ENCODE results near the gene ZCCHC14. TPM values are rescaled to one million over a fixed set of nuclear protein-coding genes. Genes with fewer than 3 reads are reported as not detected.

Gene ZCCHC14
- total RNA-seq, 4 donors from 2014 or later = 23.0 to 70.0 (median 27.6) TPM

- Histone ChIP-seq H3K36me3 (no peaks in the 10 kb centered on the region), H3K27me3 (no peaks in the 10 kb centered on the region), H3K4me1 (peaks cover 18 to 42% of the 10 kb centered on the region in 2 donors), H3K9me3 (no peaks in the 10 kb centered on the region), H3K4me3 (replicated peaks in 1 of 3) (no peak overlapping the region), H3K27ac (peak overlapping the region; percentile 73 to 92 (median 89))
- intact Hi-C loops (cut with DNase I) = no loop called here
- WGBS, 2 donors = 31 to 48% methylated on average over 5 to 7 of the region's 7 CpGs
- DNase-seq = peak; percentile 87
- TF ChIP-seq POLR2A (IDR thresholded peaks at IDR 0.05) (peak in 1 of 2 donors; percentile 25), CTCF (IDR thresholded peaks at IDR 0.05) (no peak)
These were observed 60.9 kb downstream of the ZCCHC14 start for GRCh38 chr16:87431926-87432325.

- H3K27me3 ChIP-seq = no peaks in the 10 kb centered on the region
- WGBS, 2 donors = 69 to 73% methylated on average over 18 of the region's 18 CpGs
- no peak for DNase-seq
- no peaks in the 10 kb centered on the region for H3K9me3 ChIP-seq
- peak overlapping the region; percentile 32 to 78 (median 65) for H3K27ac ChIP-seq
- intact Hi-C loops (cut with DNase I) = no loop called here
- TF ChIP-seq POLR2A (IDR thresholded peaks at IDR 0.05) (no peak), CTCF (IDR thresholded peaks at IDR 0.05) (no peak)
- peaks cover 19 to 27% of the 10 kb centered on the region in 2 donors for H3K36me3 ChIP-seq
- peaks cover 11 to 19% of the 10 kb centered on the region in 2 donors for H3K4me1 ChIP-seq
- no peak overlapping the region for H3K4me3 ChIP-seq (replicated peaks in 1 of 3)
These were observed 66.2 kb downstream of the ZCCHC14 start for GRCh38 chr16:87426423-87427215.

- Histone ChIP-seq H3K9me3 (no peaks in the 10 kb centered on the region), H3K4me3 (replicated peaks in 1 of 3) (no peak overlapping the region), H3K4me1 (peaks cover 9 to 13% of the 10 kb centered on the region in 2 donors), H3K27me3 (no peaks in the 10 kb centered on the region), H3K36me3 (peaks cover 24 to 31% of the 10 kb centered on the region in 2 donors), H3K27ac (peak overlapping the region in 2 of 3 donors; percentile 65 to 78)
- WGBS, 2 donors = 89 to 94% methylated on average over 12 of the region's 12 CpGs
- DNase-seq = no peak
- TF ChIP-seq CTCF (IDR thresholded peaks at IDR 0.05) (no peak), POLR2A (IDR thresholded peaks at IDR 0.05) (no peak)
- intact Hi-C loops (cut with DNase I) = no loop called here
These were observed 66.9 kb downstream of the ZCCHC14 start for GRCh38 chr16:87425941-87426340.

- H3K4me3 ChIP-seq (replicated peaks in 1 of 3) = no peak overlapping the region
- TF ChIP-seq POLR2A (IDR thresholded peaks at IDR 0.05) (no peak), CTCF (IDR thresholded peaks at IDR 0.05) (no peak)
- H3K27me3 ChIP-seq = no peaks in the 10 kb centered on the region
- no peak for DNase-seq
- WGBS, 2 donors = 75 to 91% methylated on average over 10 to 12 of the region's 12 CpGs
- H3K9me3 ChIP-seq = no peaks in the 10 kb centered on the region
- H3K36me3 ChIP-seq = peaks cover 30 to 31% of the 10 kb centered on the region in 2 donors
- H3K27ac ChIP-seq = no peak overlapping the region
- H3K4me1 ChIP-seq = peaks cover 9 to 13% of the 10 kb centered on the region in 2 donors
- intact Hi-C loops (cut with DNase I) = no loop called here
These were observed 68.6 kb downstream of the ZCCHC14 start for GRCh38 chr16:87424266-87424665.

GRCh38 chr16:87423429-87423828, 69.4 kb downstream of the ZCCHC14 start:
- Histone ChIP-seq H3K4me3 (replicated peaks in 1 of 3) (no peak overlapping the region), H3K27me3 (no peaks in the 10 kb centered on the region), H3K36me3 (peaks cover 33 to 35% of the 10 kb centered on the region in 2 donors), H3K4me1 (peaks cover 9 to 13% of the 10 kb centered on the region in 2 donors), H3K9me3 (no peaks in the 10 kb centered on the region), H3K27ac (no peak overlapping the region)
- WGBS, 2 donors = 94 to 96% methylated on average over 15 of the region's 15 CpGs
- intact Hi-C loops (cut with DNase I) = no loop called here
- no peak for TF ChIP-seq POLR2A (IDR thresholded peaks at IDR 0.05)
- TF ChIP-seq CTCF (IDR thresholded peaks at IDR 0.05) = no peak
- DNase-seq = no peak
